Adipose tissue (tissue), 3 donors: Measurements from ENCODE around the gene RYR2. TPM values are rescaled to one million over a fixed set of nuclear protein-coding genes. Genes with fewer than 3 reads are reported as not detected.

Source experiments
- H3K27ac ChIP-seq: one replicate; pipeline ENCODE4 v1.5.1; 2013; ENCODE audit warnings: low read depth, low read length
- WGBS, 3 donors: extraction: QIAGEN DNeasy Blood & Tissue Kit; methylation state at CpG; one replicate each; pipeline ENCODE4 v1.1.7; 2013; 5-methylcytosine and 5-hydroxymethylcytosine counted together
- polyA plus RNA-seq, 3 donors: library from polyadenylated mRNA; stranded (reverse); fragments of 200-250 nt; gene quantifications; one replicate each; pipeline ENCODE4 v1.2.3, GENCODE V29; 2013
- donor health status: healthy with polysubstance abuse.
- donor health status: Bipolar disorder and iron deficiency.
- donor health status: healthy.

RYR2 gene
- polyA plus RNA-seq, 3 donors = 0.23 to 1.1 (median 0.36) TPM

DNA sequence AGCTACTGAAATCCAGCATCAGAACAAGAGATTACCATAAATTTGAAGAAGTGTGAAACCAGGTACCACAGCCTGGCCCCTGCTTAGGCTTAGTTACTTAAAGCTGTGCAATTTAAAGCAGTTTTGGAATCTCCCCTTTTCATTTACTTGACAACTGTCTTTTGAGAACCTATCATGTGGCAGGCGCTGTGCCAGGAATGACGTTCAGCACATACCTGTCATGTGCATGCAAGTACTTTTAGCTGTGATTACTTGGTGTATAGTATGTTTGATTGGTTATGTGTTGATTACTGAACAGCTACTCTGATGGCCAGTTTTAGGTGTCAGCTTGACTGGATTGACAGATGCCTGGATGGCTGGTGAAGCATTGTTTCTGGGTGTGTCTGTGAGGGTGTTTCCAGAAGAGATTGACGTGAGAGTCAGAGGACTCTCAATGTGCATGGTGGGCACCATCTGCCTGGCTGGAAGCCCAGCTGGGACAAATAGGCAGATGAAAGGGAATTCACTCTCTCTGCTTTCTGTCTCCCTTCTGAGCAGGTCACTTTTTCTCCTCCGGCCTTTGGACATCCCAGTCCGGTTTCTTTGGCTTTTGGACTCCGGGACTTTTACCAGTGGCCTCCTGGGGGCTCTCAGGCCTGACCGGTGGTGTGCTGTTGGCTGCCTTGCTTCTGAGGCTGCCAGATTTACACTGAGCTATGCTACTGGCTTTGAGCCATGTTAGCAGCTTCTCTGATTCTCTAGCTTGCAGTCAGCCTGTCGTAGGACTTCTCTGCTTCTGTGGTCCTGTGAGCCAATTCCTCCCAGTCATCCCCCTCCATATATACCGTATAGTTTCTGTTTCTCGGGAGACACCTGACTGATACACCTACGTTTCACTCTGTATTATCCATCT is 178.0 kb downstream of the RYR2 start:
- WGBS, 3 donors = 48 to 55% (median 52%) methylated on average over 11 of the region's 11 CpGs
- H3K27ac ChIP-seq = no peak overlapping the region

GRCh38 chr1:237223419-237223818 is 181.4 kb downstream of the RYR2 start:
- H3K27ac ChIP-seq = no peak overlapping the region
- WGBS, 3 donors = 93 to 99% (median 94%) methylated on average over 2 of the region's 2 CpGs

- H3K27ac ChIP-seq = no peak overlapping the region
- WGBS, 3 donors = 71 to 79% (median 77%) methylated on average over 13 of the region's 13 CpGs
Measured at GRCh38 chr1:237226177-237226944, 184.4 kb downstream of the RYR2 start.

GRCh38 chr1:237227476-237227875 is 185.5 kb downstream of the RYR2 start:
- WGBS, 3 donors = 81 to 84% (median 84%) methylated on average over 4 of the region's 4 CpGs
- no peak overlapping the region for H3K27ac ChIP-seq

- WGBS, 3 donors = 75 to 85% (median 84%) methylated on average over 3 of the region's 3 CpGs
- no peak overlapping the region for H3K27ac ChIP-seq
Measured at GRCh38 chr1:237228421-237228820, 186.4 kb downstream of the RYR2 start.

DNA sequence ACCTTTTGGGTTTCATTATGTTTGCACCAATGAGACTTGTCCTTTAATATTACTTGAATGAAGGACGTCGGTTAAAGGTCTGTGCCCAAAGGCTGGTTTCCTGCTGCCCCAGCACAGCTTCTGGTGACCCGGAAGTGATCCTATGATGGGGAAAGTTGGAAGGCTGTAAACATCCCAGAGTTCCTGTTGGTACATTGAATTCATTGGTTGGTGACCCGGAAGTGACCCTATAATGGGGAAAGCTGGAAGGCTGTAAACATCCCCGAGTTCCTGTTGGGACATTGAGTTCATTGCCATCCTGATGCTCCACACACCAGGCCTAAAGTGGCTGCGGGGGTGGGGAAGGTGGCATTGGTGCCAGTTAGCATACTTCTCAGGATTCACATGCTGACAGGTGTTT is 187.3 kb downstream of the RYR2 start:
- H3K27ac ChIP-seq = no peak overlapping the region
- WGBS, 3 donors = 79 to 86% (median 80%) methylated on average over 6 of the region's 6 CpGs

DNA sequence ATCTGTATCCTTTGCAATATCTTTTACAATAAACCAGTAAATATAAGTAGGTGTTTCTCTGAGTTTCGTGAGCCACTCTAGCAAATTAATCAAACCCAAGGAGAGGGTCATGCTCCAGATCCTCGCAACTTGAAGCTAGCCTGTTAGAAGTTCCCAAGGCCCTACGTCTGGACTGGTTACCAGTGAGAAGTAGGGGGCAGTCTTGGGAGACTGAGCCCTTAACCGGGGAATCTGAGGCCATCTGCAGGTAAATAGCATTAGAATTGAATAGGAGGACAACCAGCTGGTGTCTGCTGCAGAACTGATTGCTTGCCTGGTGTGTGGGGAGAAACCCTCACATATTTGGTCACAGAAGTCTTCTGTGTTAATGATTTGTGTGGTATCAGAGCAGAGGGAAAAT is 190.5 kb downstream of the RYR2 start:
- WGBS, 3 donors = 59 to 77% (median 75%) methylated on average over 4 of the region's 4 CpGs
- H3K27ac ChIP-seq = no peak overlapping the region

GRCh38 chr1:237235091-237235490 is 193.1 kb downstream of the RYR2 start:
- 57 to 76% (median 70%) methylated on average over 3 of the region's 3 CpGs for WGBS, 3 donors
- no peak overlapping the region for H3K27ac ChIP-seq

DNA sequence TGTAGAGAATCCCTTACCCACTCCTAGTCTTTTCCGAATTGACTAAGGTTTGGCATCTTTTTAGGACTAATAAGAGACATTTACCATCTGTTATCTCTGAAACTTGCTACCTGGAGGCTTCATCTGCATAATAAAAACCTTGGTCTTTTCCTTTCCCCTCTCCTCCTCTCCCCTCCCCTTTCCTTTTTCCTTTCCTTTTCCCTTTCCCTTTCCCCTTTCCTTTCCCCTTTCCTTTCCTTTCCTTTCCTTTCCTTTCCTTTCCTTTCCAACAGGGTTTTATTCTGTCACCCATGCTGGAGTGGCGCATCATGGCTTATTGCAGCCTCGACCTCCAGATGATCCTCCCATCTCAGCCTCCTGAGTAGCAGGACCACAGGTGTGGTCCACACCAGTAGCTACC is 195.7 kb downstream of the RYR2 start:
- no peak overlapping the region for H3K27ac ChIP-seq
- 79 to 88% (median 84%) methylated on average over 3 of the region's 3 CpGs for WGBS, 3 donors

- no peak overlapping the region for H3K27ac ChIP-seq
- WGBS, 3 donors = 57 to 74% (median 72%) methylated on average over 6 of the region's 6 CpGs
Measured at GRCh38 chr1:237239248-237239647, 197.3 kb downstream of the RYR2 start.

GRCh38 chr1:237241038-237241437 is 199.1 kb downstream of the RYR2 start:
- no peak overlapping the region for H3K27ac ChIP-seq
- WGBS, 3 donors = 80 to 91% (median 89%) methylated on average over 3 of the region's 3 CpGs

GRCh38 chr1:237244778-237245177 is 202.8 kb downstream of the RYR2 start:
- WGBS, 3 donors = 80 to 85% (median 84%) methylated on average over 4 of the region's 4 CpGs
- H3K27ac ChIP-seq = no peak overlapping the region

DNA sequence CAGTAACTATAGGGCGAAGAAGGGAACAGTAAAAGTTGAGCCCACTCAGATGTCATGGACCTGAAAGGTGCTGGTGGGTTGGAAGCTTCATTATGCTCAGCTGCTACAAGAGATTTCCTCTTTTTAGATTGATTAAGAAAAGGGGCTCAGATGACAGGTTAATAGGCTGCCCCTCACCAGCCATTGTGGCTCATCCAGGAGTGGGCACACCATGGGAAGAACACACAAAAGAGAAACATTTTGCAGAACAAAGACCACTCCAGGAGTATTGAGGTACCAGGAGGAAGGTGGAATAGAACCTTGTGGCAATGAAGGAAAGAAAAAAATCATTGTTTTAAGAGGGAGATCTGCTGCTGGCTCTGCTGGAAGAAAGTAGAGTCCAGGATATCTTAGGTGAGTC is 205.5 kb downstream of the RYR2 start:
- 76 to 89% (median 80%) methylated on average over 1 of the region's 1 CpG for WGBS, 3 donors
- no peak overlapping the region for H3K27ac ChIP-seq

DNA sequence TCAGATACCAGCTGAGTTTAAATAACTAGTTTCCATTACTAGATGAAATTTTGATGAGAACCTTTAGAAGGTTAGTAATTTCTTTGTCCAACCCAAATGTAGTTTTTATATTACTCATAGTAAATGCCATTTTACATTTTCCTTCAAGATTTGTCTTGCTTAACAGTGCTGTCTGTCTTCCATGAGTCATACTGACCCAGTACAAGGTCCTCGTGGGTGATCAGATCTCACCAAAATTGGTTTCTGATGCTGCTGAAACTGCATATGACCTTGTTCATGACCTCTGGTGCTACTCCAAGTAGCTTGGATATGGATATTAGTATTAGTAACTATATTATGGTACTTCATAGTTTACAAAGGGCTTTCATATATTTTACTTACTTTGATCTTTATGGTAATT is 207.1 kb downstream of the RYR2 start:
- no peak overlapping the region for H3K27ac ChIP-seq
- 34 to 75% (median 65%) methylated on average over 1 of the region's 1 CpG for WGBS, 3 donors

- 83 to 91% (median 88%) methylated on average over 3 of the region's 3 CpGs for WGBS, 3 donors
Measured at GRCh38 chr1:237250055-237250454, 208.1 kb downstream of the RYR2 start.

DNA sequence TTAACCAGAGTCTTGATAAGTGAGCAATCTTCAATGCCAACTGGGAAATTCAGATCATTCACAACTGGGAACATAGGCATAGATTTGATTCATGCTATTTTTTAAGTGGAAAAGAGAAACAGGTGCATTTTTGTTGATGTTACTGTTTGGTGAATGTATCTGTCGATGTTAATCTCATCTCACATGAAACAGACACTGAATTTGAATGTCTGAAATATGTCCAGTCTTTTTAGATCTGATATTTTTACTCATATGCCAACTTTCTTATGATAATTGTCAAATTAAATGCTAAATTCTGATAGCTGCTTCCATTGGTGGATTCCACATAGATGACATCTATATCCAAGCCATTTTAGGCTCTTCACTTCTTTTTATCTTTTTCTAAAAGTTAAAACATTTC is 213.1 kb downstream of the RYR2 start:
- H3K27ac ChIP-seq = no peak overlapping the region
- 74 to 90% (median 83%) methylated on average over 1 of the region's 1 CpG for WGBS, 3 donors

More at GRCh38 chr1:237250055-237250454, 208.1 kb downstream of the RYR2 start:
- no peak overlapping the region for H3K27ac ChIP-seq

GRCh38 chr1:237258871-237259270 is 216.9 kb downstream of the RYR2 start:
- H3K27ac ChIP-seq = no peak overlapping the region

GRCh38 chr1:237261198-237261597 is 219.2 kb downstream of the RYR2 start:
- 56 to 81% (median 59%) methylated on average over 4 of the region's 4 CpGs for WGBS, 3 donors

DNA sequence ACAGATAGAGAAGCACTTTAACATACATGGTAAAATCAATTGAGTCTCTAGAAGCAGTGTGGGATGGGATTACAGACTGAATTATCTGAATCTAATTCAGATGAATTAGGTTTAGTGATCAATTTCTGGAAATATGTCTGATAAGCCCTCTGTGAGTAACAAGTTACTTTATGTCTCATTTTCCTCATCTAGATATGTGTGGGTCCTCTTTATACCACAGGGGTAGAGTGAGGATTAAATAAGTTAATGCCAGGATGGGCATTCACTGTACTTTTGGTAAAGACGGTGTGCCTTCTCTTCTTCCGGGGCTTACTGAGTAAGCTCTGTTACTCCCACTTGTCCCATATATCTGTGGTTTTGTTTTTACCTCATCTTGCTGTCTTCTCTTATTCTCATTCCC is 225.8 kb downstream of the RYR2 start:
- H3K27ac ChIP-seq = no peak overlapping the region
- WGBS, 3 donors = 85 to 93% (median 86%) methylated on average over 2 of the region's 2 CpGs

More at GRCh38 chr1:237261198-237261597, 219.2 kb downstream of the RYR2 start:
- no peak overlapping the region for H3K27ac ChIP-seq
